ENCODE data around the gene TPPP2. TPM values are rescaled to one million over a fixed set of nuclear protein-coding genes. Genes with fewer than 3 reads are reported as not detected.
"Not testable (repeated sequence)": the region's sequence is repeated elsewhere in the genome, so short reads cannot be mapped to it uniquely, and the experiment has no call there.

The TPPP2 gene
- total RNA-seq, 4 donors from 2014 or later = 0.67 TPM; not detected in 3

DNA sequence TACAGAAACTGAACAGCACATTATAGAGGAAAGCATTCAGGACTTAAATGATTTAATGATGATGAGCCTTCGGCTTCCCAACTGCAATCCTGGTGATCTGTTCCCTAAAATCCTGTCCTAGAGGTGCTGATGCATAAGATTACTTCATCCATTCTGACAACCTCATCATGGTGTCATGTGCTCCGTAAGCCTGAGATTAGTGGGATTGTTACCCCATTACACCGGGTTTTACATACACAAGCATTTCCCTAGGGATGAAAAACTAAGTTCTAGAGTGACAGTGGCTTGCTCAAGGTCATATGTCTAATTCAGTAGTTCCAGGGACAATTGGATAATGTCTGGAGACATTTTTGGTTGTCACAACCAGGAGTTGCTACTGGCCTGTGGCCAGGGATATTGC lies 7.1 kb downstream of the TPPP2 start:
- intact Hi-C loops (cut with DNase I; ENCODE audit: low total_unique reads) = no loop called here
- H3K27ac ChIP-seq = peak overlapping the region; percentile 38 to 93
- TF ChIP-seq, protein P1, sequence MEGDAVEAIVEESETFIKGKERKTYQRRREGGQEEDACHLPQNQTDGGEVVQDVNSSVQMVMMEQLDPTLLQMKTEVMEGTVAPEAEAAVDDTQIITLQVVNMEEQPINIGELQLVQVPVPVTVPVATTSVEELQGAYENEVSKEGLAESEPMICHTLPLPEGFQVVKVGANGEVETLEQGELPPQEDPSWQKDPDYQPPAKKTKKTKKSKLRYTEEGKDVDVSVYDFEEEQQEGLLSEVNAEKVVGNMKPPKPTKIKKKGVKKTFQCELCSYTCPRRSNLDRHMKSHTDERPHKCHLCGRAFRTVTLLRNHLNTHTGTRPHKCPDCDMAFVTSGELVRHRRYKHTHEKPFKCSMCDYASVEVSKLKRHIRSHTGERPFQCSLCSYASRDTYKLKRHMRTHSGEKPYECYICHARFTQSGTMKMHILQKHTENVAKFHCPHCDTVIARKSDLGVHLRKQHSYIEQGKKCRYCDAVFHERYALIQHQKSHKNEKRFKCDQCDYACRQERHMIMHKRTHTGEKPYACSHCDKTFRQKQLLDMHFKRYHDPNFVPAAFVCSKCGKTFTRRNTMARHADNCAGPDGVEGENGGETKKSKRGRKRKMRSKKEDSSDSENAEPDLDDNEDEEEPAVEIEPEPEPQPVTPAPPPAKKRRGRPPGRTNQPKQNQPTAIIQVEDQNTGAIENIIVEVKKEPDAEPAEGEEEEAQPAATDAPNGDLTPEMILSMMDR (IDR thresholded peaks at IDR 0.05) = no peak
- TF ChIP-seq POLR2A (IDR thresholded peaks at IDR 0.05) = no peak
- peaks cover 0 to 4% of the 10 kb centered on the region in 2 donors for H3K4me1 ChIP-seq
- DNase-seq = no peak
- H3K36me3 ChIP-seq = no peaks in the 10 kb centered on the region
- H3K9me3 ChIP-seq = no peaks in the 10 kb centered on the region
- H3K27me3 ChIP-seq = no peaks in the 10 kb centered on the region
- no peak overlapping the region for H3K4me3 ChIP-seq

DNA sequence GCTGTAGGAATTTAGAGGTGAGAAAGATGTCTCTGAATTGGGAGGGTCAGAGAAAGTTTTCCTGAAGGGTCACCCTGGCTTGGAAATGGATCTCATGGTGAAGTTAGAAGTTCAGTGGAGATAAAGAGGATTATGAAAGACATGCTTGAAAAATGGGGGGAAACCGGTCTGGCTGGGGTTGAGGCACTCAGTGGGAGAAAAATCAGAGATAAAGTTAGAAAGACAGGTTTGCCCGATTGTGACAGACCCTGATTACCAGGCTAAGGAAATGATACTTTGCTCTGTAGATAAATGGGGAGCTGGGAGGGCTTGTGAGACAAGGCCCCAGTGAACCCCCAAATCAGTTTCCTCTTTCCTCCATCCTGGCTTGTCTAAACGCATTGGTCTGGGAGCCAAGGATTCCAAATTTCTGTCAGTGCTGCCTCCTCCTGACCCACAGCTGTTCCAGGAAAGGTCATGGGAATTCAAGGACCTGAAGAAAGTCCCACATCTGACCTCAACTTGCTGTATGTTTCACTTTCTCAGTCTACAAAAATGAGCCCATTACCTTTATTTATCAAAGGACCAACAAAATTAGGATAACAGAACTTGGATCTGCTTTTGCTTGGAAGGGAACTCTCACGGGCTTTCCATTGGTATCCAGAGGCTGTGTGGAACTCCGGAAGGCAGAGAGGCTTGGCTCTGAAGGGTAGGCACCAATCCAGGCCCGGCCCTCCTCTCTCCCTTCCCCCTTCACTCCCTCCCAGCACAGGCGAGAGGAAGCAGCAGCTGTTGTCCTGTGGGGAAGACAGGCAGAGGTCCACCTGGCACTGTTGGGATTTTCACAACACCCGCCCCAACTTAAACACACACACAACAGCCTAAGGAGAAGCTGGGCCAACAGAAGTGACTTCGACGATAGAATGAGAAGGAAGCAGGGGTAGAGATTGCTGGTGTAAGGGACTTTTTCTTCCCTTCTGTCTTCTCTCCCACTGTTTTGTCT lies 8.7 kb downstream of the TPPP2 start:
- H3K4me3 ChIP-seq = no peak overlapping the region

DNA sequence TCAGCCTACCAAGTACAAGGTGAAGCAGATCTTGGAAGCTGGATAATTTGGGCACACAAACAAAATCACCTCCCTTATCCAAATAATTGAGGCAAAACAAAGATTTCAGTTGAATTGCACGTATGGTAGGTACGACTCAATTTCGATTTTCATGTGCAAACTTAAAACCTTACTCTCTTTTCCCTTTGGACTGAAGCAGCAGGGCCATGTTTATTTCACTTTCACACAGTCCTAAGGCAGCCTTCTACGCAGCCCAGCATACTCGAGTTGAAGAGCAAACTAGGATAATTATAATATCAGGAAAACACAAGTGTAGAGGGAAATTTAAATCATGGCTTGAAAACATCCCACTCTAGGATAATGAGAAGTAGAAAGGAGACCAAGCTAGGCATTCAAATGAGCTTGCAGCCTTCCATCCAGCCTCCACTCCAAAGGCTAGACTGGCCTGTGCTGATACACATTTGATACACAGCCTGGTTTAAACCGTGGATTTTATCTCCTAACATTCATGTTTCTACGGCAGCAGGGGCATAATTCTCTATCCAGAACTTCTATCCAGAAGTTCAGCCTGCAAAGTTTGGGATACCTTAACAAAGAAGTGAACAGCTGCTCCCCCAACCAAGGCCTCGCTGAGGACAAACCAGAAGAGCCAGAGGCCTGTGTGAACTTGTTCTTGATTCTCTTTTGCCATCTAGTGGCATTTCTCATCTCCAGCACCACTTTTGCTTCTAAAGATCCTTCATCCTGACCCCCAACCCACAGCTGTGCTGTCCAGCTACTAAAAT lies 9.8 kb downstream of the TPPP2 start:
- intact Hi-C loops (cut with DNase I; ENCODE audit: low total_unique reads) = no loop called here
- H3K4me3 ChIP-seq = no peak overlapping the region
- no peak for TF ChIP-seq POLR2A (IDR thresholded peaks at IDR 0.05)
- TF ChIP-seq, protein P1 (IDR thresholded peaks at IDR 0.05) = peak; percentile 77 to 90 (median 80)
- DNase-seq = peak; percentile 60 to 72
- H3K27me3 ChIP-seq = no peaks in the 10 kb centered on the region
- no peaks in the 10 kb centered on the region for H3K9me3 ChIP-seq
- no peaks in the 10 kb centered on the region for H3K36me3 ChIP-seq
- peak overlapping the region; percentile 85 to 93 for H3K27ac ChIP-seq
- peaks cover 0 to 4% of the 10 kb centered on the region in 2 donors for H3K4me1 ChIP-seq

More for the DNA sequence above, 8.7 kb downstream of the TPPP2 start:
- peaks cover 0 to 4% of the 10 kb centered on the region in 2 donors for H3K4me1 ChIP-seq
- no peaks in the 10 kb centered on the region for H3K36me3 ChIP-seq
- intact Hi-C loops (cut with DNase I; ENCODE audit: low total_unique reads) = no loop called here
- no peaks in the 10 kb centered on the region for H3K9me3 ChIP-seq
- DNase-seq = peak; percentile 93 to 95
- H3K27me3 ChIP-seq = no peaks in the 10 kb centered on the region
- H3K27ac ChIP-seq = peak overlapping the region; percentile 85 to 93
- TF ChIP-seq POLR2A (IDR thresholded peaks at IDR 0.05) = peak; percentile 39 to 47
- TF ChIP-seq, protein P1 (IDR thresholded peaks at IDR 0.05) = peak in 2 of 4 experiments; percentile 7 to 24

DNA sequence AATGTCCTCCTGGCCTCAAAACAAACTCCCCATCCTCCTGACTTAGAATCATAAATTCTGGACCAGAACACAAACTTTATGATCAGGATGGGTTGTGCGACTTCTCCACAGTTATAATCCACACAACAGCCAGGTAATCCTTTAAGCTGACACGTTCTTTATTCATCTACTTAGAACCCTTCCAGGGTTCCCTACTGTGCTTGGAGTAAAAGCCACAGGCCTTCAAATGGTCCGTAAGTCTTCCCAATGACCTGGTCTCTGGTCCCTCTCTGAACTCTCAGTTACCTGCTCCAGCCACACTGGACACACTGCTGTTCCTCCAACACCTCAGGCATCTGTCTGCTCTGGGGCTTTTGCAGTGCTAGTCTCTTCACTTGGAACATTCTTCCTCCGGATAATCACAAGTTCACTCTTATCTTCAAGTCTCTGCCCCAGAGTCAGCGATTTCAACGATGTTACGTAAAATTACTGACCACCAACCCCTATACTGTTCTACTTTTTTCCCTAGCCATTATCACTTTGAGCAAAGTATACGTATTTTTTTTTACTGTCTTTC lies 10.4 kb downstream of the TPPP2 start:
- DNase-seq = no peak
- no peaks in the 10 kb centered on the region for H3K27me3 ChIP-seq
- H3K36me3 ChIP-seq = no peaks in the 10 kb centered on the region
- H3K27ac ChIP-seq = peak overlapping the region; percentile 85 to 93
- intact Hi-C loops (cut with DNase I; ENCODE audit: low total_unique reads) = no loop called here
- H3K4me3 ChIP-seq = no peak overlapping the region
- peaks cover 0 to 4% of the 10 kb centered on the region in 2 donors for H3K4me1 ChIP-seq
- H3K9me3 ChIP-seq = no peaks in the 10 kb centered on the region
- TF ChIP-seq, protein P1 (IDR thresholded peaks at IDR 0.05) = no peak
- no peak for TF ChIP-seq POLR2A (IDR thresholded peaks at IDR 0.05)

DNA sequence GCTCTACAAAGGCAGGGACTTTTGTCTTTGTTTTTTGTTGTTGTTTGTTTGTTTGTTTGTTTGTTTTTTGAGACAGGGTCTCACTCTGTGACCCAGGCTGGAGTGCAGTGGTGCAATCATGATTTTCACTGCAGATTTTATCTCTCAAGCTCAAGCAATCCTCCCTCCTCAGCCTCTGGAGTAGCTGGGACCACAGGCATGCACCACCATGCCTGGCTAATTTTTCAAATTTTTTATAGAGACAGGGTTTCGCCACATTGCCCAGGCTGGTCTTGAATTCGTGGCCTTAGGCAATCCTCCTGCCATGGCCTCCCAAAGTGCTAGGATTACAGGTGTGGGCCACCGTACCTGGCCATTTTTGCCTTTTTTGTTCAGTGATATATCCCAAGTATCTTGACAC lies 10.9 kb downstream of the TPPP2 start:
- H3K4me1 ChIP-seq; H3K27ac ChIP-seq; H3K27me3 ChIP-seq; intact Hi-C loops (cut with DNase I; ENCODE audit: low total_unique reads); H3K4me3 ChIP-seq; H3K36me3 ChIP-seq; DNase-seq; H3K9me3 ChIP-seq: not testable (repeated sequence)
